ENCODE measurements around the gene TDRKH. TPM values are rescaled to one million over a fixed set of nuclear protein-coding genes. Genes with fewer than 3 reads are reported as not detected.

The TDRKH gene
- 6.8 and 9.1 TPM in 2 replicates for total RNA-seq

GRCh38 chr1:151790071-151790939, at the start of gene TDRKH:
TDRKH (minus strand) TSS chr1:151790500; CDS start chr1:151783022, 7,478 bp downstream.
- no peaks in the 10 kb centered on the region for H3K36me3 ChIP-seq (ENCODE audit: control insufficient read depth, insufficient read depth, low read length)
- TF ChIP-seq CTCF (IDR thresholded peaks at IDR 0.05; ENCODE audit: insufficient read depth, low read length, severe bottlenecking), result peak; percentile 22
- DNase-seq (ENCODE audit: low read depth), result peak; percentile 99
- H3K4me3 ChIP-seq (ENCODE audit: low read depth, low read length), result peak within 1 kb of the TSS; percentile 91
- H3K27me3 ChIP-seq (ENCODE audit: control insufficient read depth, insufficient read depth, low read length), result no peaks in the 10 kb centered on the region
- FAIRE-seq, result no peak

- FAIRE-seq (no peak), DNase-seq (ENCODE audit: low read depth) (peak; percentile 57)
- Histone ChIP-seq H3K4me3 (ENCODE audit: low read depth, low read length) (peak within 1 kb of the TSS; percentile 38), H3K36me3 (ENCODE audit: control insufficient read depth, insufficient read depth, low read length) (no peaks in the 10 kb centered on the region), H3K27me3 (ENCODE audit: control insufficient read depth, insufficient read depth, low read length) (no peaks in the 10 kb centered on the region)
- peak; percentile 4 for TF ChIP-seq CTCF (IDR thresholded peaks at IDR 0.05; ENCODE audit: insufficient read depth, low read length, severe bottlenecking)
Measured at GRCh38 chr1:151839457-151840403, 49.4 kb upstream of the TDRKH start, which contains the start of gene C2CD4D. C2CD4D (minus strand) TSS chr1:151839820; CDS start chr1:151838989, 831 bp downstream.

DNA sequence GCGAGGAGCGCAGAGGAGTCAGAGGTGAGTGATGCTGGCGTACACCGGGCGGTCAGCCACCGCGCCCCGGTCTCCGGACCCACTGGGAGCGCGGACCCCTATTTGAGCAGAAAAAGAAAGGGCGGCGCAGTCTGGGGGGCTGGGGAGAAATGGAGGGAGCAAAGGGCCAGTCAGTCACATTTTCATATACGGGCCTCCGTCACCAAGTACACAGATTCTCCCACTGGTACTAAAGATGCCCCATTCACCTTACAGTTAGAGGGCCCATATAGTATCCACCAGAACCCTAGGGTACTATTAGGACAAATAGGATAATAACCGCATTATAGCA, 48.7 kb upstream of the TDRKH start:
- FAIRE-seq (no peak), DNase-seq (ENCODE audit: low read depth) (no peak)
- no peak for TF ChIP-seq CTCF (IDR thresholded peaks at IDR 0.05; ENCODE audit: insufficient read depth, low read length, severe bottlenecking)

DNA sequence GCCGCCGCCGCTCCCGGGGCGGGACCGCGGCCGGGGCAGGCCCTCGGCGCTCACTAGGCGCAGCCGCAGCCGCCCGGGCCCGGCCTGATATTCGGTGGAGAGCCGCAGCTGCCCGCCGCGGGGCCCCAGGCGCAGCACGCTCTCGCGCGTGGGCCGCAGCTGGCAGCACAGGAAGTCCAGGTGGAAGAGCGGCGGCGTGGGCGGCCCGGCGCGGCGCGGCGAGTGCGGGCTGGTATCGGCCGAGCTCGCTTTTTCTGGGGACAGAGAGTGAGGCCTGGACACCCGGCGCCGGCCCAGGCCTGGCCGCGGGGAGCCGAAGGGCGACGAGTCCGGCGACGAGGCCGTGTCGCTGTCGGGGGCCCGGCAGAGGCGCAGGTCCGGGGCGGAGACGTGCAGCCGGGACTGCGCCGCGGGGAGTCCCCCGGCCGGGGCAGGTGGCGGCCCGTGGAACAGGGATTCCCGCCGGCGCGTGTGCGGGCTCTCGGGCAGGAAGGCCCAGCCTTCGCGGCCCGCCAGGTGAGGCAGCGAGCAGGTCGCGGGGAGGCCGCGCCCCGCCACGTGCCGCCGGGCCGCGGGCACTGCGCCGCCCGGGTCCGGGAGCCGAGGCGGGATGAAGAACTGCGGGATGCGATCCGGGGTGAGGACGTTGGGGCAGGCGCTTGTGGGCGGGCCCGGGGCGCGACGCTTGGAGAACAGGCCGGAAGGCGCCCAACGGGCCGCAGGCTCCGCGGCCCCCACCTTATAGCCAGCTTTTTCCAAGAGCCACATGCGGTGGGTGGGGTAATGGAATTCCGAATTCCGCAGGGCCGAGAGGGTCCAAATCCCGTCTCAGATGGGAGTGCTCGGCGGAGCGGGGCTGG, 48.2 kb upstream of the TDRKH start:
- FAIRE-seq (no peak), DNase-seq (ENCODE audit: low read depth) (no peak)
- Histone ChIP-seq H3K27me3 (ENCODE audit: control insufficient read depth, insufficient read depth, low read length) (no peaks in the 10 kb centered on the region), H3K36me3 (ENCODE audit: control insufficient read depth, insufficient read depth, low read length) (no peaks in the 10 kb centered on the region), H3K4me3 (ENCODE audit: low read depth, low read length) (no peak overlapping the region)
- TF ChIP-seq CTCF (IDR thresholded peaks at IDR 0.05; ENCODE audit: insufficient read depth, low read length, severe bottlenecking), result no peak

More for the DNA sequence above, 48.7 kb upstream of the TDRKH start:
- Histone ChIP-seq H3K27me3 (ENCODE audit: control insufficient read depth, insufficient read depth, low read length) (no peaks in the 10 kb centered on the region), H3K36me3 (ENCODE audit: control insufficient read depth, insufficient read depth, low read length) (no peaks in the 10 kb centered on the region), H3K4me3 (ENCODE audit: low read depth, low read length) (no peak overlapping the region)

GRCh38 chr1:151837884-151838221, 47.6 kb upstream of the TDRKH start:
- TF ChIP-seq CTCF (IDR thresholded peaks at IDR 0.05; ENCODE audit: insufficient read depth, low read length, severe bottlenecking), result no peak
- H3K27me3 ChIP-seq (ENCODE audit: control insufficient read depth, insufficient read depth, low read length), result no peaks in the 10 kb centered on the region
- H3K4me3 ChIP-seq (ENCODE audit: low read depth, low read length), result no peak overlapping the region
- H3K36me3 ChIP-seq (ENCODE audit: control insufficient read depth, insufficient read depth, low read length), result no peaks in the 10 kb centered on the region
- DNase-seq (ENCODE audit: low read depth) (no peak), FAIRE-seq (no peak)
